GM23248 (cell line): ENCODE data around the gene PFDN1. TPM values are rescaled to one million over a fixed set of nuclear protein-coding genes. Genes with fewer than 3 reads are reported as not detected.

ENCODE experiments used
- DNase-seq: peaks from one replicate; pipeline ENCODE4 v3.0.0-alpha.2; 2015
- H2AFZ ChIP-seq: fragments of 200-600 bp; sonication (generic); 2 replicates; pipeline ENCODE4 v1.6.1; 2016; ENCODE audit warnings: antibody characterized with exemption
- H3F3A ChIP-seq: fragments of 200-600 bp; sonication (generic); 2 replicates; pipeline ENCODE4 v1.6.1; 2016; ENCODE audit warnings: mild to moderate bottlenecking, antibody characterized with exemption, mixed run types; ENCODE audit not compliant: insufficient read depth
- H3K27ac ChIP-seq: fragments of 200-600 bp; sonication (generic); 2 replicates; pipeline ENCODE4 v1.5.1; 2016; ENCODE audit warnings: mild to moderate bottlenecking
- H3K27me3 ChIP-seq: fragments of 200-600 bp; sonication (generic); replicated peaks from 2 replicates; pipeline ENCODE4 v1.6.1; 2016; ENCODE audit warnings: mild to moderate bottlenecking; ENCODE audit not compliant: insufficient read depth
- H3K36me3 ChIP-seq: fragments of 200-600 bp; sonication (generic); 2 replicates; pipeline ENCODE4 v1.6.1; 2016; ENCODE audit warnings: low read depth, mild to moderate bottlenecking
- H3K4me1 ChIP-seq: fragments of 200-600 bp; sonication (generic); 2 replicates; pipeline ENCODE4 v1.6.1; 2016; ENCODE audit warnings: mild to moderate bottlenecking; ENCODE audit not compliant: insufficient read depth
- H3K4me2 ChIP-seq: fragments of 200-600 bp; sonication (generic); one replicate; pipeline ENCODE4 v1.6.1; 2016; ENCODE audit warnings: mild to moderate bottlenecking; ENCODE audit not compliant: unreplicated experiment
- H3K4me3 ChIP-seq: fragments of 200-600 bp; sonication (generic); 2 replicates; pipeline ENCODE4 v1.5.1; 2016; ENCODE audit warnings: mild to moderate bottlenecking
- H3K79me2 ChIP-seq: fragments of 200-600 bp; sonication (generic); 2 replicates; pipeline ENCODE4 v1.6.1; 2016; ENCODE audit warnings: mild to moderate bottlenecking; ENCODE audit not compliant: insufficient read depth
- H3K9ac ChIP-seq: fragments of 200-600 bp; sonication (generic); 2 replicates; pipeline ENCODE4 v1.6.1; 2016; ENCODE audit warnings: mild to moderate bottlenecking
- H3K9me2 ChIP-seq: fragments of 200-600 bp; sonication (generic); 2 replicates; pipeline ENCODE4 v1.6.1; 2016; ENCODE audit warnings: mixed run types, mild to moderate bottlenecking, moderate library complexity; ENCODE audit not compliant: insufficient read depth
- H3K9me3 ChIP-seq: fragments of 200-600 bp; sonication (generic); one replicate; pipeline ENCODE4 v1.6.1; 2017; ENCODE audit warnings: low read depth
- H4K20me1 ChIP-seq: fragments of 200-600 bp; sonication (generic); 2 replicates; pipeline ENCODE4 v1.6.0; 2016; ENCODE audit not compliant: insufficient read depth
- EZH2 ChIP-seq: fragments of 200-600 bp; sonication (generic); IDR thresholded peaks from 2 replicates; pipeline ENCODE4 v1.6.1; 2018; ENCODE audit warnings: antibody characterized with exemption, mild to moderate bottlenecking; ENCODE audit not compliant: insufficient read depth, poor library complexity, severe bottlenecking
- EZH2phosphoT487 ChIP-seq: fragments of 200-600 bp; sonication (generic); IDR thresholded peaks from 2 replicates; pipeline ENCODE4 v1.6.1; 2018; ENCODE audit warnings: antibody characterized with exemption, moderate library complexity, mild to moderate bottlenecking, low read depth; ENCODE audit not compliant: insufficient read depth
- WGBS, 2 experiments: methylation state at CpG; one replicate each; pipeline ENCODE4 v1.1.6; 2015 to 2017; ENCODE audit warnings: low lambda C conversion rate in 2 of 2, low coverage in 1 of 2; ENCODE audit errors: missing lambda C conversion rate in 2 of 2; 5-methylcytosine and 5-hydroxymethylcytosine counted together
- in situ Hi-C: fragments of 300-500 bp; cut with MboI; formaldehyde crosslinking; loops from 2 replicates; pipeline ENCODE4 v1.15.0; 2020
- polyA plus RNA-seq: library from polyadenylated mRNA; unstranded; fragments of >200 nt; fragmentation: Nextera tagmentation; extraction: Ambion mirVana; gene quantifications from 2 replicates; pipeline ENCODE4 v1.2.1, GENCODE V29; 2016
- total RNA-seq: library from RNA; depleted of rRNA; stranded (reverse); fragments of >200 nt; shearing (Covaris generic); gene quantifications from 2 replicates; pipeline ENCODE4 v1.2.3, GENCODE V29; 2014

PFDN1 gene
- total and polyA plus RNA-seq, 2 experiments from 2014 or later, result 95.8 to 99.9 TPM

GRCh38 chr5:140261403-140262171, 41.3 kb downstream of the PFDN1 start:
- Histone ChIP-seq H3F3A (peaks cover 25% of the 10 kb centered on the region), H3K79me2 (peaks cover 65% of the 10 kb centered on the region), H2AFZ (no peak overlapping the region), H3K4me2 (peak overlapping the region; percentile 70), H3K9me3 (no peaks in the 10 kb centered on the region), H3K4me3 (peak overlapping the region; percentile 30; the same call in 1 of the 2 replicates), H3K9ac (peak overlapping the region; percentile 27), H3K9me2 (no peaks in the 10 kb centered on the region), H4K20me1 (no peaks in the 10 kb centered on the region), H3K27me3 (no peaks in the 10 kb centered on the region), H3K36me3 (no peaks in the 10 kb centered on the region), H3K4me1 (peaks cover 23% of the 10 kb centered on the region), H3K27ac (peak overlapping the region; percentile 60)
- TF ChIP-seq EZH2phosphoT487 (no peak), EZH2 (no peak)
- peak; percentile 94 for DNase-seq
- in situ Hi-C loops, result no loop called here
- 16% methylated on average over 8 of the region's 8 CpGs for WGBS, 2 experiments

GRCh38 chr5:140260089-140260656, 42.7 kb downstream of the PFDN1 start:
- H3K79me2 ChIP-seq, result peaks cover 65% of the 10 kb centered on the region
- H4K20me1 ChIP-seq, result no peaks in the 10 kb centered on the region
- peaks cover 23% of the 10 kb centered on the region for H3K4me1 ChIP-seq
- peaks cover 25% of the 10 kb centered on the region for H3F3A ChIP-seq
- WGBS, 2 experiments, result 94 to 98% methylated on average over 2 of the region's 2 CpGs
- no peak for TF ChIP-seq EZH2
- TF ChIP-seq EZH2phosphoT487, result no peak
- H2AFZ ChIP-seq, result no peak overlapping the region
- no peak for DNase-seq
- H3K36me3 ChIP-seq, result no peaks in the 10 kb centered on the region
- H3K27ac ChIP-seq, result no peak overlapping the region; the same call in 1 of the 2 replicates
- H3K9ac ChIP-seq, result no peak overlapping the region
- H3K4me2 ChIP-seq, result no peak overlapping the region
- no peaks in the 10 kb centered on the region for H3K27me3 ChIP-seq
- no peaks in the 10 kb centered on the region for H3K9me3 ChIP-seq
- in situ Hi-C loops, result no loop called here
- H3K9me2 ChIP-seq, result no peaks in the 10 kb centered on the region
- no peak overlapping the region for H3K4me3 ChIP-seq

- H3K4me3 ChIP-seq, result no peak overlapping the region
- no peak overlapping the region for H3K27ac ChIP-seq
- H3K36me3 ChIP-seq, result no peaks in the 10 kb centered on the region
- H3K4me2 ChIP-seq, result no peak overlapping the region
- in situ Hi-C loops, result no loop called here
- H3K9me3 ChIP-seq, result no peaks in the 10 kb centered on the region
- WGBS, 2 experiments, result 94 to 99% methylated on average over 2 of the region's 2 CpGs
- H3K4me1 ChIP-seq, result peaks cover 24% of the 10 kb centered on the region
- no peak overlapping the region for H3K9ac ChIP-seq
- TF ChIP-seq EZH2phosphoT487 (no peak), EZH2 (no peak)
- no peak overlapping the region for H2AFZ ChIP-seq
- no peaks in the 10 kb centered on the region for H3K27me3 ChIP-seq
- peaks cover 25% of the 10 kb centered on the region for H3F3A ChIP-seq
- peaks cover 69% of the 10 kb centered on the region for H3K79me2 ChIP-seq
- no peaks in the 10 kb centered on the region for H4K20me1 ChIP-seq
- DNase-seq, result no peak
- H3K9me2 ChIP-seq, result no peaks in the 10 kb centered on the region
Measured at GRCh38 chr5:140259500-140259899, 43.4 kb downstream of the PFDN1 start.

- Histone ChIP-seq H4K20me1 (no peaks in the 10 kb centered on the region), H3K9ac (no peak overlapping the region), H3K9me2 (no peaks in the 10 kb centered on the region), H3K79me2 (peaks cover 70% of the 10 kb centered on the region), H3K27ac (no peak overlapping the region), H3K4me1 (peaks cover 30% of the 10 kb centered on the region), H3F3A (peaks cover 25% of the 10 kb centered on the region), H3K4me2 (no peak overlapping the region), H3K4me3 (no peak overlapping the region), H3K36me3 (no peaks in the 10 kb centered on the region), H3K9me3 (no peaks in the 10 kb centered on the region), H3K27me3 (no peaks in the 10 kb centered on the region), H2AFZ (no peak overlapping the region)
- no peak for DNase-seq
- 97 to 98% methylated on average over 4 of the region's 4 CpGs for WGBS, 2 experiments
- no peak for TF ChIP-seq EZH2
- no peak for TF ChIP-seq EZH2phosphoT487
- in situ Hi-C loops, result no loop called here
Measured at GRCh38 chr5:140258873-140259272, 44.0 kb downstream of the PFDN1 start.
